NCI-H2196 treated with DMSO at 0.1 percent for 48 hours (cell line): ENCODE data around the gene GALNT9.

ENCODE experiments used
- DNase-seq: peaks from one replicate; lab custom pipeline; 2025; ENCODE audit not compliant: unreplicated experiment; lab: John Stamatoyannopoulos, UW

The GALNT9 gene

DNA sequence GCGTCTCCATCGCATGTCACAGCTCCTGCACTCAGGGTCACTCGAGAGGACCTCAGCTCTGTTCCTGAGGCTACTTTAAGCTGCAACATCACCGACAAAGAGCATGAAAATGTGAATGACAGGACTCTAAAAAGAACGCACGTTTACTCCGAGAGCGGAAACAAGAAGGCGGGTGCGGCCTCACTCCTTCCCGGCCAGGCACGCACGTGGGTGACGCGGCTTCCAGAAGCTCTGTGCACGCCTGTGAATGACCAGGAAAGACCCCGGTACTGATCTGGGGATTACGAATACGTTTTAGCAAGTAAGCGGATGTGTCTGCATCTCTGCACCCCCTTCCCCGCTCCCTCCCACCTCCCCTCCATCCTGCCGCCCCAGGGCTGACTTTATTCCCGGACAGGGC is 15.2 kb upstream of the GALNT9 start:
- no peak for DNase-seq

DNA sequence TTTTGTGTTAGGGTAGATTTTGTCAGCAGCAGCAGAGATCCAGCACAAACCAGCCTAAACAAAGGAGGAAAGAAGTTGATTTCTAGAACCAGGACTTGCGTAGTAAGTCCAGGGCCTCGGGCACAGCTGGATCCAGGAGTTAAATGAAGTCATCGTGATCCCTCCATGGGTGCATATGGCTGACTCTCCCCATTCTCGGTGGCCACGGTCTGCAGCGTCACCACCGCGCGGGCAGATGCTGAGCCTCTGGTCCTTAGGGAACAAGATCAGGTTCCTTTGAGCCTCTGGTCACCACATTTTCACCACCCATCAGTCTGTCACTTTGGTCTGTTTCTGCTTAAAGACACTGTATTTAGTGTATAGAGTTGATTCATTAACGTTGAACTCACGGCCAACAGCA is 14.8 kb upstream of the GALNT9 start:
- DNase-seq: no peak

DNA sequence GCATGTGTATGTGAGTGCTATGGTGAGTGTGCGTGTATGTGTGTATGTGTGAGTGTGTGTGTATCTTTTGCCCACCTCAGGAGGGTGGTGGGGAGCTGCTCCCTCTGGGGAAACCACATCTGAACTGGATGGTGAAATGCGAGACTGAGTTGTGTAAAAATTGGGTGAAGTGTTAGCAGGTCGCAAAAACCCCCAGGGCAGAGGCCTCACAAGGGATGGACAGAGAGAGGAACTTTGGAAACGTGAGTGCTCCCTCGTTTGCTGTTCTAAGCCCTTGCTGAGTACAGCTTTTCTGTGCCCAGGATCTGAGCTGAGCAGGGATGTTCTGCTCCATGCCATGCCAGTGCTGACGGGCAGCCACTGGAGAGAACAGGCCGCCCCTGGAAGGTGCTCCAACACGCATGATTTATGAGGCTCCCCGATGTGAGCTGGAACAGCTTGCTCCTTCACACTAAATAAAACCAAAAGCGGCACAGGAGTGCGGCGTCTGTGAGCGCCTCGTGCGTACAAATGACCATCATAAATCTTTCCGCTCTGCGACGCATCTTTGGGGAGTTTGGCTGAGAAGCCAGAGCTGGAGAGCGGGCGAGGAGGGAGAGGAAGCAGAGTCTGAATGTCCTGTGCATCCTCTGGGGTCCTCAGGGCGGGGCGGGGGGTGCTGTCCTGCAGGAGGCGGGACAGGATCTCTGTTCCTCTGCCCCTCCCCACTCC is 14.1 kb upstream of the GALNT9 start:
- no peak for DNase-seq

DNA sequence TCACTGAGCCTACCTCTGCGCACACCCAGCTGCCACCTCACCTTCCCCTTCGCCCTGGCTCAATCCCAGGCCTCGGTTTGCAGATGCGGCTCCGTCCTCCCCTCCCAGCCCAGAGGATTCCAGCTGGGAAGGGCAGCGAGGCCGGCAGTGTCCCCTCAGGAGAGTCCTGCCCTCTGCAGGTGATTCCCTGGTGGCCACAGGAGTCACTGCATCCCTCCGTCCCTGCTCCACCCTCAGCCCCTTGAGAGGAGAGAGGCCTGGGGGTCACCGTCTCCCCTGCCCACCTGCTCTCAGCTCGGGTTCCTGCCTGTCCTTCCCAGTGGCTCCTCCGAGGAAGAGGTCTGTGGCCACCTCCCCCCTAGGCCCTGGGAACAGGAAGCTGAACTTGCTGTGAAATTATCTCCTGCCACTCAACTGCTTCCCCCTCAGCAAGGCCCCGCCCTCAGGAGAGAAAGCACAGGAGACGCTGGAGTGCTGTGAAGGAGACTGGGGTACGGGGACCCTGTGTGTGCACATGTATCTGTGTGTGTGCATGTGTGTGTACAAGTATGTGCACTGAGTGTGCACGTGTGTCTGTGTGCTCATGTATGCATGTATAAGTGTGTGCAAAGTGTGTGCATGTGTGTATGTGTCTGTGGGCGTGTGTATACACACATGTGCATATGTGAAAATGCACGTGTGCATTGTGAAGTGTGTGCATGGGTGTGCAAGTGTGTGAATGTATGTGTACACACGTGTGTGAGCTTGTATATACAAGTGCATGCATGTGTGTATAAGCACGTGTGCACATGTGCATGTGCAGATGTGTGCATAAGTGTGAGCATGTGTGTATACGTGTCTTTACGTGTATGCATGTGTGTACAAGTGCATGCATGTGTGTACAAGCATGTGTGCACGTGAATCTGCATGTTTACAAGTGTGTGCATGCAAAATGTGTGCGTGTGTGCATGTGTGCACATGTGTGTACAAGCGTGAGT is 13.2 kb upstream of the GALNT9 start:
- no peak for DNase-seq

DNA sequence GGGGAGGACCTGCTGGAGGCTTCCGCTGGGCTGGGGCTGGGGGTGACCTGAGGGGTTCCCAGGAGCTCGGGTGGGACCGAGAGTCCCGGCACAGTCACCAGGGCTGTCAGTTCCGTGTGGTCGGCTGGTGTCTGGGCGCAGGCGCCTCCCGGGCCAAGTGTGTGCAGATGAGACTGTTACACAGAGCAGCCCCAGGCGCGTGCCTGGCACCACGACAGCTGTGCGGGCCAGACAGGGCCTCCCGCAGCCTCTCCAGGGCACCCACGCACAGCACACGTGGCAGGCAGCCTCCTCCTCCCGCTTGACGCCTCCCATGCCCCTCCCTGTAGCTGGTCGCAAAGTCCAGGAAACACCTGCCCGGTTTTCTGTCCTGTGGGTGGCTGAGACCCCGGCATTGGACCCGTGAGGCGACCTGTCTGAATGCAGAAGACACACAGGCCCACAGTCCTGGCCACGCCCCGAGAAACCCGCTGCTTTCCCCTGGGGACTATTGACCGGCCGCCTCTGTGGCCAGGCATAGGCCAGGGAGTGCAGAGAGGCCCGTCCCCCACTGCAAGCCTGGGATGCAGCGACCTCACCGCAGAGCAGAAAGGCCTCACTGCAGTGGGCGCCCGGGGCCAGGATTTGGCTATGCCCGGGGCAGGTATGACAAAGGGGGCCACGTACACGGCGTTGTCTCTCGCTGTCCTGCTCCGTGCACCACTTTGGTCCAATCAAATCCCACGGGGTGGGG is 12.1 kb upstream of the GALNT9 start:
- DNase-seq: no peak

DNA sequence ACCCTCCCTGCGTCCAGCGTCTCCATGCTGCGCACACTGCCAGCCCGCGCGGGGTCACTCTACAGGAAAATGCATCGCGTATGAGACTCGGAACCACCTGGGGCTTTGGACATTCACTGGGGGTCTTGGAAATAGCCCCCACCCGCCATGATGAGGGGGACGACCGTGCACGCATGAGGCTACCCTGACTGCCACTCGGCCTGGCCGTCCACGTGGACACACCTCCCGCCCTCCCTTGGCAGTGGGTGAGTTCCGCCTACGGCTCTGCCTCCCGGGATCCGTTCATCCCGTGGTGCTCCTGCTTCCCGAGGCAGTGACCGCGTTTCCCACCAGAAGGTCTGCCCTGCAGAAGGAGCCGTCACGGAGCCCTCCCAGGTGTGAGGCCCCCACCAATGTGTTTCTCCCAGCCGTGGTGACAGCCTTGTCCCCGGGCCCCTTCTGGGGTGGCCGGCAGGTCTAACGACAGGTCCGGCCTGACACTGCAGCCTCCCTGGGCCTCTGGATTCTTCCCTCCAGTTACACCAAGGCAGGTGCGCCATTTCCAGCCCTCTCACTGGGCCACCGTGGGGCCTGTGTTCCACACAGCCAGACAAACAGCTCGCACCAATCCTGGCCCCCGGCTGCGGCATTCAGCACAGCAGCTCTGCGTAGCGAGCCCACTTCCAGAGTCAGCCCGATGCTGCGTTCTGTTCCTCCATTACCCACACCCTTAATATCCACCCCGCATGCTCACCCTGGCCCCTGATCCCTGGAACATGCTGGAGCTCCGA is 11.1 kb upstream of the GALNT9 start:
- no peak for DNase-seq

DNA sequence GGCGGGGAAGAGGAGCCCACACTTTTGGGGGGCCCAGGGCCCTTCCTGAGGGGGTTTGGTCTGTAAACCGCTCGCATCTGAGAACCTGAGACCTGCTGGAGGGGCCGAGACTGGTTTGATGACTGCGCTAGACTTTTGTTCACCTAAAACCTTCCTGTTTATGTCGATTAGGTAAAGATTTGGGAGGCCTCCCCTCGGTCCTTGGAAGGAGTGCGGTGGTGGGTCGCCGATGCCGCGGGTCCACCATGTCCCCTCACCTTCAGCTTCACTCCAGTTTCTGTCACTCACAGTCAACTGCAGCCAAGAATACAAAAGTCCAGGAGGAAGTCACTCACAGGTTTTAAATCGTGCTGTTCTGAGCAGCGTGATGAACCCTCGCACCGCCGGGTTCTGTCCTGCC is 10.5 kb upstream of the GALNT9 start:
- DNase-seq: no peak

DNA sequence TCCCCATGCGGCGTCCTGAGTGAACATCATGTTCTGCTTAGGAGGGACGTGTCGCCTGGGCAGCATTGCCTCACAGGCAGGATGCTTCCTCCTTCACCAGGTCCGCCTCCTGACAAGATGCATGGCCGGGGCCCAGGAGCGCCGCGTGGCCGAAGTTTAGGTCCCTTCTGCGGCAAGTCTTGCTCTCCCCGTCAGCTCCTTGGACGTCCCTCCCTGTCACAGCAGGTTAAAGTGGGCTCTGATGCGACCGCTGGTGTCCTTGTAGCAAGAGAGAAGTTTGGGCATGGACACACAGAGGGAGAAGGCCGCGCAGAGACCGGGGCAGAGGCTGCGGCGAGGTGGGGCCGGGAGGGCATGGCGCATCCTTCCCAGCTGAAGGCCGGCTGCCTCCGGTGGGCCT is 9.4 kb upstream of the GALNT9 start:
- DNase-seq: no peak

DNA sequence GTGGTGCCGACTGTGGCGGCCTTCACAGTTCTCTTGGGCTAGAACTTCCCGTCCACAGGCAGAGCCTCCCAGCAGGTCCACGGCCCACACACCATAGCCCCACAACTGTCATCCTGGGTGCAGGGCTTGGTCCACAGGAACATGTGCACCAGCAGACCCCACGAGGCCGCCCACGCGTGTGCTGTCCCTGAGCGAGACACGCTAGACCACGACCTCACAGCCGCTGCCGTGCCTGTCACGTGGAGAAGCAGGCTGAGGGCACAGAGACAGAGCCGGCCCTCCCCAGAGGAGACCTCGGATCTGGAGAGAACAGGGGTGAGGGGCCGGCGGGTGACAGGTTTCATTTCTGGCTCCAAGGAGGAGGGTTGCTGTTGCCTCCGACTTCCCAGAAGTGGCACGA is 8.9 kb upstream of the GALNT9 start:
- no peak for DNase-seq

DNA sequence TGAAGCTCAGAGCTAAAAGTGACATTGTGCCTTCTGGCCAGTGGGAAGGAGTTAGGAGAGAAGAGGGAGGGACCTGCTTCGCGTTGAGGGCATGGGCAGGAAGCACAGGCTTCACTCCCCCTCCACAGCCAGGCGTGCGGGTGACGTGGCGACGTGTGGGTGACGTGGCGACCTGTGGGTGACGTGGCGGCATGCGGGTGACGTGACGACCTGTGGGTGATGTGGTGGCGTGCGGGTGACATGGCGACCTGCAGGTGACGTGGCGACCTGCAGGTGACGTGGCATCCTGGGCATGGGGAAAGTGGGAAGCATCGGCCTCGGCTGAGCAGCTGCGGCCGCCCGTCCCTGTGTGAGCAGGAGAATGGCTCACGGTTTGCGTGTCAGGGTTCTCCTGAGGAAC is 8.2 kb upstream of the GALNT9 start:
- DNase-seq: no peak

DNA sequence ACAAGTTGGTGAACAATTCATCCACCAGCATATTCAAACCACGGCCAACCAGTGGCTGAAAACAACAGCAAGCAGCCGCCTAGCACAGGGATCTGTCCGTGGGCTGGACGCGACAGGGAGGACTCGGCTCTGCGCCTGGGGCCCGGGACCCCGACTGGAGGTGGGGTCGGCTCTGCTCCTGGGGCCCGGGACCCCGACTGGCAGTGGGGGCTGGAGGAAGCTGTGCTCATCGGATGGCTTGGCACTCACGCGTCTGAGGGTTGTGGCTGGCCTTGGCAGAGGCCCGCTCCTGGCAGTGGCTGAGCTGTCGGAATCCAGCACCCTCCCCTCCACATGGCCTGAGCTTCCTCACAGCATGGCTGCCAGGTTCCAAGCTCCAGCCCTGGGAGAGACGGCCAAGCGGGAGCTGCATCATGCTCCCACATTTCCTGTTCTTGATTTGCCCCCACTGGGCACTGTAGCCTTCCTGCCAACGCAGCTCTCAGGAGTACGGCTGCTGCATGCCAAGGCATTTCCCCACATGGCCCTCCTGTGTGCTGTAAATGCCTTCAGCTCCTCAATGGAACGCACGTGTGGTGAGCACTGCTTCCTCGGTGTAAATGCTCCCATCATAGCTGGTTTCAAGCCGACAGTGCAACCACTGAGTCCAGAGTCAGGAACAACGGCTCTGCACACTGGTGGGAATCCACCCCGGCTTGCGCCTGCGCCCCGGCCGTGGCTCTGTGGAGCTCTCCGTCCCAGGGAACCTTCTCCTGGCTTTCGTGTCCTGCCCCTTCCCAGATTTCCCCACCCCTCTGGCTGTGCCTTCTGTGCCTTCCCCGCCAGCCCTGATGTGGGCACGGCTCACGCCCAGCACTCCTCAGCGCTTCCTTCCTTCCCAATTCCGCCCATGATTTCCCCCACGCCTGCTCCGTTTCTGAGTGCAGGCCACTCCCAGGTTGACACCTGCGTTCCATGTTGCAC is 7.3 kb upstream of the GALNT9 start:
- DNase-seq: no peak

DNA sequence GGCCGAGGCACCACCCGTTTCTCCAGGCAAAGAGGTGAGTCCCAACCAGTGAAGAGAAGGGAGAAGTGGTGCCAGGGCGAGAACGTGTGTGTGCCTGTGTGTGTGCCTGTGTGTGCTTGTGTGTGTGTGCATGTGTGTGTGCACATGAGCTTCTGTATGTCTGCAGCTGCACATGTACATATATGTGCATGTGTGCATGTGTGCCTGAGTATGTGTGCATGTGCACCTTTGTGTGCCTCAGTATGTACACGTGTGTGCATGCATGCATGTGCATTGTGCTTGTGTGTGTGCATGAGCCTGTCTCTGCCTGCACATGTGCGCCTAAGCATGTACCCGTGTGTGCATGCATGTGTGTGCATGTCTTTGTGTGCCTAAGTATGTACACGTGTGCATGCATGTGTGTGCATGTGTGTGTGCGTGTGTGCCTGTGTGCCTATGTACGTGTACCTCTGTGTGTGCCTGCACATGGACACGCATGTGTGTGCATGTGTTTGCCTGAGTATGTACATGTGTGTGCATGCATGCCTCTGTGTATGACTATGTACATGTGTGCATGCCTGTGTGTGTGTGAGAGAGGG is 5.9 kb upstream of the GALNT9 start:
- DNase-seq: no peak

DNA sequence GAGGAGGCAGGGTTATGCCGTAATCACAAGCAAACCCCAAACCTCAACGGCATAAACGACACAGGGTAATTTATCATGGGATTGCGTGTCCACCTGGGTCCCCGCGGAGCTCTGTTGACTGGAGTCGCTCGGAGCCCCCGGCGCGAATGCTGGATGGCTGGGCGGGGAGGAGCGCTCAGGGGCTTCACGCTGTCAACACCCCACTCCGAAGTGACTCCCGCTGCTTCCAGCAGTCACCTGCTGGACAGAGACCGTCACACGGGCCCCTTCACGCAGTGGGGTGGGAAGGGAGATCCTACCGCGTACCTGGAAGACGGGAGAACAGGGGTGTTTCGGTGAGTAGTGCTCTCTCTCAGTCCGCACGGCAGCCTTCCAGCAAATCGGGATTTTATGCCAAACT is 4.4 kb upstream of the GALNT9 start:
- no peak for DNase-seq

DNA sequence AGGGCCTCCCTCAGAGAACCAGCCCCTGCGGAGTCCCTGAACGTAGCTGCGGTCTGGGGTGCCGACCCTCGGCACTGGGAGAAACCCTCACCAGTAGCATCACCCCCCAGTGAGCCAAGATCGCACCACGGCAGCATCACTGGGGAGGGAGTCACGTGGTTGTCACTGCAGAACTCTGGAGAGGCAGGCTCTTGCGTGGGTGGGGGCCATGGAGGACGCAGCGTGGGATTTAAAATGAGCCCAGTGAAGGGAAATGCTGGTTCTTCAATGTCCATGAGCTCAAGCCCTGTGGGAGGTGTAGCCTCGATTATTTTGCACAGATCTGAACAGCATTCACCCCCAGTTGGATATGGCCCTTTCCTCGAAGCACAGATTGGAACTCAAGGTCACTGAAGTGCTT is 3.9 kb upstream of the GALNT9 start:
- no peak for DNase-seq

DNA sequence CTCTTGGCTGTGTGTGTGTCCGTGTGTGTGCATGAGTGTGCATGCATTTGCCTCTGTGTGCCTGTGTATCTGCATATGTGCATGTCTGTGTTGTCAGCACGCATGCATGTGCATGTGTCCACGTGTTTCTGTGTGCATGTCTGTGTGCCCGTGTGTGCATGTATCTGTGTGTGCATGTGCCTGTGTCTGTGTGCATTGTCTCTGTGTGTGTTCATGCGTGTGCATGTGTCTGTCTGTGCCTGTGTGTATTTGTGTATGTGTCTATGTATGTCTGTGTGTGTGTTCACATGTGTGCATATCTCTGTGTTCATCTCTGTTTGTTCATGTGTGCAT is 1.1 kb upstream of the GALNT9 start:
- DNase-seq: no peak

DNA sequence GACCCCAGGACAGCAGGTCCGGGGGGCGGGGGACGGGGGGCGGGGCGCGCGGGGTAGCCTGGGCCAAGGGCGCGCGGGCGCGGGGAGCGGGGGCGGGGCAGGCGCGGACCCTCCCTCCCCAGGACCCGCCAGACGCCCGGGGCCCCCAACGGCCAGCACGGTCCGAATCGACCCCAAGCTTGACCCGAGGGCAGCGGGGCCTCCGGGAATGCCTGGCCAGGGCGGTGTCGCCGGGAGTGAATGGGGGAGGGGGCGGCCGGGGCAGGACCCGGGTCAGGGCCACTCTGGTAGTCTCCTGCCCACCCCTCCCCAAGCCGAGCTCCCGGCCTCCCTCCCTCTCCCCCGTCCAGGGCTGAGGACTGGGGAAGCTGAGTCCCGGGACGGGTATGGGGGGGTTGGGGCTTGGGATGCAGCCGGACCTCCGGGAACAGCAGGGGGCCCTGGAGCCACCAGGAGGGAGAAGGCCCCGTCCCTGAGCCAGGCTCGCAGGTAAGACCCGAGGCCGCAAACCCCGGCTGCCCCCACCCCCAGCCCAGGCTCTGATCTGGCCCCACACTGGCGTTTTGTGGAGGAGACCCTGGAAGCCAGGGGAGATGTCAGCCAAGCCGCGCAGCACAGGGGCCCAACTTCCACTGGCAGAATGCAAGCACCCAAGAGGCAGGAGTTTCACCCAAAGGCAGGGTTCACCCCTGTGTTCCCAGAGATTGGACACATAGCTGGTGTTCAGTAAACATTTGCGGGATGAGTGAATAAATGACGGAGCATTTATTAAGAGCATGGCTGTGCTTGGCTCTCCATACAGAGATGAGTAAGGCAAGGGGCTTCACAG is 545 bp upstream of the GALNT9 start:
- no peak for DNase-seq

DNA sequence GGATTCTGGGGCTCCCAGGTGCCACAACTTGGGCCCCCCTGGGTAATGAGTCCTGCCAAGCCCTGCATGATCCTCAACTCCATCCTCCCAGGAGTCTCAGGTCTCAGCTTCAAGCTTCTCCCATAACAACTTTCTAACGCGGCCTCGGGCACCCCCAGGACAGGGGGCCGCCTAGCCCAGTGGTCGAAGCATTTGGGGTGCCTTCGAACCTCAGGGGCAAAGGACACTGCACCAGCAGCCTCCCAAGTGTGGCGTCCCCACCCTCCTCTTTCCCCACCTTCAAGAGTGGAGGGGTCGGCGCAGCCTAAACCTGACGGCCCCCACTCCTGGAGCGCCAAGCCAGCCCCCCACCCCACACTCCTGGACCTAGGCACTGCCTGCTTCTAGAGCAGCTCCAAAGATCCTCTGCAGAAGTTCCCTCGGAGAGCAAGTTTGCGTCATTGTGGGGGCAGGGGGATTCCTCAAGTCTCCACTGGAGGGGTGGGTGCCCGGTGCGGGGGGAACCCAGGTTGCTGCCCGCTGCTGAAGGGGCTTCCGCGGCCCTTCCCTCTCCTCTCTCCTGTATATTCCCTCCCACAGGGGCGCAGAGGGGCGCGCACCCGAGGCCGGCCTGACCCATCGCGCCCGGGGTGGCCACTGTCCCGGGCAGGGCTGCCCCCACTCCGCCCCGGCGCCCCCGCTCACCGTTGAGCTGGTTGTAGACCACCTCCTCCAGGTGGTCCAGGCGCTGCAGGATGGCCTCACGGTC is 933 bp downstream of the GALNT9 start:
- DNase-seq: no peak
